Right lobe of liver (tissue), 6 donors: ENCODE data around the gene DYNC1LI2. TPM values are rescaled to one million over a fixed set of nuclear protein-coding genes. Genes with fewer than 3 reads are reported as not detected.

ENCODE experiments used
- ATAC-seq, 4 donors: fragments of 200-7000 bp; cut with Tn5 transposase; one replicate each; pipeline ENCODE4 v1.9.1; 2020; ENCODE audit warnings: mild to moderate bottlenecking in 4 of 4, moderate library complexity in 4 of 4
- DNase-seq, 3 donors: peaks; one replicate each; pipeline ENCODE4 v3.0.0-alpha.2; 2020
- H3K27ac ChIP-seq, 3 donors: fragments of 200-600 bp; one replicate each; pipeline ENCODE4 v1.8.0; 2022
- H3K27me3 ChIP-seq, 2 donors: fragments of 200-600 bp; one replicate each; pipeline ENCODE4 v1.8.0; 2022
- H3K36me3 ChIP-seq, 4 donors: fragments of 200-600 bp; sonication (generic) in 1 of 4; one replicate each; pipeline versions ENCODE4 v1.5.1 to v1.8.0; 2017 to 2022; ENCODE audit warnings: control low read depth in 1 of 4
- H3K4me1 ChIP-seq, 4 donors: fragments of 200-600 bp; sonication (generic) in 1 of 4; one replicate each; pipeline versions ENCODE4 v1.5.1 to v1.8.0; 2017 to 2022; ENCODE audit warnings: control low read depth in 1 of 4
- H3K4me3 ChIP-seq, 3 donors: fragments of 200-600 bp; one replicate each; pipeline ENCODE4 v1.8.0; 2022
- H3K9me3 ChIP-seq, 4 donors: fragments of 200-600 bp; sonication (generic) in 1 of 4; one replicate each; pipeline versions ENCODE4 v1.5.1 to v1.8.0; 2017 to 2022; ENCODE audit warnings: control low read depth in 1 of 4
- POLR2A ChIP-seq: fragments of 450-650 bp; IDR thresholded peaks from one replicate; pipeline ENCODE4 v1.6.1; 2017; ENCODE audit warnings: antibody characterized with exemption, mild to moderate bottlenecking
- WGBS: methylation state at CpG from one replicate; pipeline ENCODE4 v1.1.6; 2018; ENCODE audit warnings: low coverage, low lambda C conversion rate; ENCODE audit not compliant: insufficient coverage; ENCODE audit errors: missing lambda C conversion rate; 5-methylcytosine and 5-hydroxymethylcytosine counted together
- intact Hi-C, 2 donors: fragments of 100-400 bp; cut with DNase I; formaldehyde crosslinking; loops; one replicate each; pipeline versions ENCODE4 v1.11.2 to v1.14.1; 2022
- total RNA-seq, 6 experiments: library from RNA; depleted of rRNA in 2 of 6; stranded (reverse); fragments of >200 nt in 2 of 6; fragmentation: NEBNext Ultra II Directional in 3 of 6; extraction: Animal tissue kit (Norgen Biotek cat#: 25700) in 3 of 6; gene quantifications; one replicate each; pipeline versions ENCODE4 v1.1.0 to v1.2.4, GENCODE V29; 2016 to 2023
- TF ChIP-seq, protein P1 (sequence below), 4 donors: fragments of 200-600 bp in 3 of 4; fragments of 450-650 bp in 1 of 4; IDR thresholded peaks; one replicate each; pipeline versions ENCODE4 v1.5.1 to v1.8.0; 2016 to 2022; ENCODE audit warnings: antibody characterized with exemption in 4 of 4, mild to moderate bottlenecking in 2 of 4
- donor health status: DM: no; HTN: yes; CAD: no.
- donor health status: DM: no; HTN: no; CAD: no.
- donor health status: DM: no; HTN: no; CAD: no.
- donor health status: DM: no; HTN: yes; CAD: no.
- donor health status: DM: no; HTN: yes; CAD: no.

Gene DYNC1LI2
- total RNA-seq, 6 experiments from 2014 or later: 30.5 to 44.1 (median 37.9) TPM

DNA sequence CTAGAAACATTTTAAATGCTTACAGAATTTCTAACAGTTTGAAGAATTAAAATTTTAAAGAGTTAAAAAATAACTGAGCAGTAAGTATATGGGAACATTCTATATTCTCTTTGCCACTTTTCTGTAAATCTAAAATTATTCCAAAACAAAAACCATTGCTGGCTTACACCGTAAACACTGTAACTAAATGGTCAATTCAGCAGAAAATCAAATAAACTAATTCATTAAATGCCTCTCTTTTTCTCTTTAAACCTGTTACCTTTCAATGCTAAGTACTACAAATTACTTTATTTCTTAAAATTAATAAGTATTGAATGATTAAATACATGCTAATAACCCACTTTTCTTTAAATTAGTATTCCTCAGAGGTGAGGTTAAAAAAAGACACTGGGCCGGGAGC, 36.0 kb upstream of the DYNC1LI2 start:
- no peak overlapping the region for H3K4me3 ChIP-seq
- H3K9me3 ChIP-seq: no peaks in the 10 kb centered on the region
- 94% methylated on average over 2 of the region's 2 CpGs for WGBS
- intact Hi-C loops: no loop called here
- no peaks in the 10 kb centered on the region for H3K36me3 ChIP-seq
- no peak overlapping the region for H3K27ac ChIP-seq
- H3K27me3 ChIP-seq: no peaks in the 10 kb centered on the region
- TF ChIP-seq, protein P1, sequence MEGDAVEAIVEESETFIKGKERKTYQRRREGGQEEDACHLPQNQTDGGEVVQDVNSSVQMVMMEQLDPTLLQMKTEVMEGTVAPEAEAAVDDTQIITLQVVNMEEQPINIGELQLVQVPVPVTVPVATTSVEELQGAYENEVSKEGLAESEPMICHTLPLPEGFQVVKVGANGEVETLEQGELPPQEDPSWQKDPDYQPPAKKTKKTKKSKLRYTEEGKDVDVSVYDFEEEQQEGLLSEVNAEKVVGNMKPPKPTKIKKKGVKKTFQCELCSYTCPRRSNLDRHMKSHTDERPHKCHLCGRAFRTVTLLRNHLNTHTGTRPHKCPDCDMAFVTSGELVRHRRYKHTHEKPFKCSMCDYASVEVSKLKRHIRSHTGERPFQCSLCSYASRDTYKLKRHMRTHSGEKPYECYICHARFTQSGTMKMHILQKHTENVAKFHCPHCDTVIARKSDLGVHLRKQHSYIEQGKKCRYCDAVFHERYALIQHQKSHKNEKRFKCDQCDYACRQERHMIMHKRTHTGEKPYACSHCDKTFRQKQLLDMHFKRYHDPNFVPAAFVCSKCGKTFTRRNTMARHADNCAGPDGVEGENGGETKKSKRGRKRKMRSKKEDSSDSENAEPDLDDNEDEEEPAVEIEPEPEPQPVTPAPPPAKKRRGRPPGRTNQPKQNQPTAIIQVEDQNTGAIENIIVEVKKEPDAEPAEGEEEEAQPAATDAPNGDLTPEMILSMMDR (IDR thresholded peaks at IDR 0.05): no peak
- TF ChIP-seq POLR2A: no peak
- H3K4me1 ChIP-seq: no peaks in the 10 kb centered on the region
- DNase-seq (no peak), ATAC-seq (no peak)

DNA sequence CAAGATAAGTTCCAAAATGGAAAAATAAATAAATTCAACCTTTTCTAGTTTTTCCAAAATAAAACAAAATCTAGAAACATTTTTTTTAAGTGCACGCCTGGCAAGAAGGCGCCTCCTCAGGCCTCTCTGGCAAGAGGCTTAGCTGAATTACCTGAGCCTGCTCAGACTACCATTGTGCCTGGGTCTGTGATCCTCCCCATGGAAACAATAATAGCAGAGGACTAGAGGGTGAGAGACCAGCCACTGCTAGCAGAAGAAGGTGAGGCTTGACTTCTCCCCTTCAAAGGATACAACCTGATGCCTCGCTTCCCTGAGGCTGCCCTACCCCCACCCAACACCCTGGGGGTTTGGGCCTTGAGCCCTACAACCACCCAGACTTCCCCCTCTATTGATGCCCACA, 35.1 kb upstream of the DYNC1LI2 start:
- ATAC-seq (no peak), DNase-seq (no peak)
- Histone ChIP-seq H3K36me3 (no peaks in the 10 kb centered on the region), H3K27me3 (no peaks in the 10 kb centered on the region), H3K4me3 (no peak overlapping the region), H3K9me3 (no peaks in the 10 kb centered on the region), H3K27ac (no peak overlapping the region), H3K4me1 (no peaks in the 10 kb centered on the region)
- intact Hi-C loops: no loop called here
- TF ChIP-seq, protein P1 (IDR thresholded peaks at IDR 0.05): no peak
- TF ChIP-seq POLR2A: no peak
- WGBS: 92% methylated on average over 2 of the region's 3 CpGs

DNA sequence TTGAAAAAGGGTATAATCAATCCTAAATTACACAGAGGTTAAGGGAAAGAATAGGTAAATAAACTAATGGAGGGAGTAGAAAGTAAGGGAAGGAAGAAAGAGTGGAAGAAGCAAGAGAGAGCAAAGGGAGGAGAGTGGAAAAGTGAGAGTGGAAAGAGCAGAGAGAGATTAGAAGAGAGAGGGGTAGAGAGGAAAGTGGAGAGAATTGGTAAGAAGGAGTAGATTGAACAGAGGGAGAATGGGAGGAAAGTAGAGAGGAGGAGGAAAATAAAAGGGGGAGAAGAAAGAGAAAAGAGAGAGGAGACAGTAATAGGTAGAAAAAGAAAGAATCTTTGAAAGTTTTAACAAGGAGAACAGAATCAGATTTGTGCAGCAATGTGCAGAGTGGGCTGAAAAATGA, 25.0 kb upstream of the DYNC1LI2 start:
- intact Hi-C loops: no loop called here
- Histone ChIP-seq H3K9me3 (no peaks in the 10 kb centered on the region), H3K27ac (no peak overlapping the region), H3K36me3 (no peaks in the 10 kb centered on the region), H3K4me1 (no peaks in the 10 kb centered on the region), H3K4me3 (no peak overlapping the region), H3K27me3 (no peaks in the 10 kb centered on the region)
- DNase-seq (no peak), ATAC-seq (no peak)
- no peak for TF ChIP-seq POLR2A
- TF ChIP-seq, protein P1 (IDR thresholded peaks at IDR 0.05): no peak

DNA sequence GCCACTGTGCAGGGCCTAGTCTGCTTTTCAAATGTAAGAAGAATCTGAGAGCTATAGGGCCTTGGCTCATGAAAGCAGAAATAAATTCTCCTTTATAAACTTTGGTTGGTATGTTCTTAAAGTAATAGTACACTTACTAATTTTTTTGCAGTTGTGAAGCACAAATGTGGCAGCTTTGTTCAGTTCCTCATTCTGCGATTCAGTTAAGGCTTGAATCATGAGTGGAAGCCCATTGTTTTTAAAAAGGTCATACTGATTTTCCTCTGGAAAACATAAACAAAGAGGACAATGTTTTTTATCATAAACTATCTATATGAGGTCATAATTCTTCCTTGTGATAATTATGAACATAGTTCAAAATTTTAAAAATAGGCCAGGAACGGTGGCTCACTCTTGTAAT, 23.6 kb upstream of the DYNC1LI2 start:
- DNase-seq: no peak
- no peak overlapping the region for H3K4me3 ChIP-seq
- no peak for TF ChIP-seq POLR2A
- TF ChIP-seq, protein P1 (IDR thresholded peaks at IDR 0.05): no peak
- ATAC-seq: no peak
- H3K9me3 ChIP-seq: no peaks in the 10 kb centered on the region
- no peaks in the 10 kb centered on the region for H3K4me1 ChIP-seq
- intact Hi-C loops: no loop called here
- 49% methylated on average over 2 of the region's 2 CpGs for WGBS
- H3K36me3 ChIP-seq: no peaks in the 10 kb centered on the region
- H3K27me3 ChIP-seq: no peaks in the 10 kb centered on the region
- no peak overlapping the region for H3K27ac ChIP-seq

DNA sequence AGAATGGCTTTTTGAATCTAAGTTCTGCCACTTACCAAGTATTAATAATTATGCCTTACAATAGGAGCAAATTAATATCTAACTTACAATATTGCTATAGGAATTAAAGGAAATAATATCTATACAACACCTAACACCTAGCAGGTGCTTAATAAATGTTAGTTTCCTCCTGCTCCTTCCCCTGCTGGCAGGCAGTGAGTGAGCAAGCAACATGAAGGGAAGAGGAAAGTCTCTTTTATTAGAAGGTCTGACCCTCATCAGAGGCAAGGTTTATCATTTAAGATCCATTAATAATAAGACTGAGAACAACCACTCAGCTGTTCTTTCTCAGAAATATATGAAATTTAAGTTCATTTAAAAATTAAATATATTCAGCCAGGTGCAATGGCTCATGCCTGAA, 6.7 kb upstream of the DYNC1LI2 start:
- Histone ChIP-seq H3K9me3 (no peaks in the 10 kb centered on the region), H3K4me3 (no peak overlapping the region), H3K27me3 (no peaks in the 10 kb centered on the region), H3K36me3 (no peaks in the 10 kb centered on the region), H3K4me1 (no peaks in the 10 kb centered on the region), H3K27ac (no peak overlapping the region)
- DNase-seq (no peak), ATAC-seq (no peak)
- intact Hi-C loops: no loop called here
- no peak for TF ChIP-seq POLR2A
- TF ChIP-seq, protein P1 (IDR thresholded peaks at IDR 0.05): no peak
